HG03342 (cell line): Measurements from ENCODE around the gene PNLDC1.
"Not testable (repeated sequence)": the region's sequence is repeated elsewhere in the genome, so short reads cannot be mapped to it uniquely, and the experiment has no call there.

Experiments
- ATAC-seq: cut with Tn5 transposase; IDR thresholded peaks from one replicate; pipeline ENCODE4 v1.9.1; 2021; ENCODE audit warnings: mild to moderate bottlenecking, moderate library complexity; ENCODE audit not compliant: unreplicated experiment

PNLDC1 gene

DNA sequence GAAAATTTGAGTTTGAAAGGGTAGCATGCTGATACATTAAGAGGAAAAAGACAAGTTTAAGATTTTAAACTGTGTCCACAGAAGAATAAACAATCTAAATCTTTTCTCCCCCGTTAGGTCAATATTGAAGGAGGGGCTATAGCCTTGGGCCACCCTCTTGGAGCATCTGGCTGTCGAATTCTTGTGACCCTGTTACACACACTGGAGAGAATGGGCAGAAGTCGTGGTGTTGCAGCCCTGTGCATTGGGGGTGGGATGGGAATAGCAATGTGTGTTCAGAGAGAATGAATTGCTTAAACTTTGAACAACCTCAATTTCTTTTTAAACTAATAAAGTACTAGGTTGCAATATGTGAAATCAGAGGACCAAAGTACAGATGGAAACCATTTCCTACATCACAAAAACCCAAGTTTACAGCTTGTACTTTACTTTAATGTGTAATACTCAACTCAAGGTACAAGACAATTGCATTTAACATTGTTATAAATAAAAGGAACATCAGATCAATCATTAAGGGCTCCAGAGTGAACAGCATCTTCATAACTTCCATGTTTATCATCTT, 21.5 kb upstream of the PNLDC1 start:
- ATAC-seq = no peak

DNA sequence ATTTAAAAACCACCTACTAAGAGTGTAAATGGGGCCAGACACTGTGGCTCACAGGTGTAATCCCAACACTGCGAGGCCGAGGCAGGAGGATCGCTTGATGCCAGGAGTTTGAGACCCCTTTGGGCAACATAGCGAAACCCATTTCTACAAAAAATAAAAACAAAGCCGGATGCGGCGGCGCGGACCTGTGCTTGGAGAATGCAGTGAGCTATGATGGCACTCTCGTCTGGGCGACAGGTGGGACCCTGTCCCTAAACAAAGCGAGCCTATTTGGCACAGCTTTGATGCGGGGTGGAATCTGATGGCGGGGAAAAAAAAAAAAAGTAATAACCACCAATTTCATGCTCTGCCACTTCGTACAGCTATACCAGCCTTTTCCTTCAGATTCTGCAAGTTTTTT, 11.8 kb upstream of the PNLDC1 start:
- no peak for ATAC-seq

GRCh38 chr6:159788753-159789376, 11.2 kb upstream of the PNLDC1 start:
- ATAC-seq = peak; percentile 0

DNA sequence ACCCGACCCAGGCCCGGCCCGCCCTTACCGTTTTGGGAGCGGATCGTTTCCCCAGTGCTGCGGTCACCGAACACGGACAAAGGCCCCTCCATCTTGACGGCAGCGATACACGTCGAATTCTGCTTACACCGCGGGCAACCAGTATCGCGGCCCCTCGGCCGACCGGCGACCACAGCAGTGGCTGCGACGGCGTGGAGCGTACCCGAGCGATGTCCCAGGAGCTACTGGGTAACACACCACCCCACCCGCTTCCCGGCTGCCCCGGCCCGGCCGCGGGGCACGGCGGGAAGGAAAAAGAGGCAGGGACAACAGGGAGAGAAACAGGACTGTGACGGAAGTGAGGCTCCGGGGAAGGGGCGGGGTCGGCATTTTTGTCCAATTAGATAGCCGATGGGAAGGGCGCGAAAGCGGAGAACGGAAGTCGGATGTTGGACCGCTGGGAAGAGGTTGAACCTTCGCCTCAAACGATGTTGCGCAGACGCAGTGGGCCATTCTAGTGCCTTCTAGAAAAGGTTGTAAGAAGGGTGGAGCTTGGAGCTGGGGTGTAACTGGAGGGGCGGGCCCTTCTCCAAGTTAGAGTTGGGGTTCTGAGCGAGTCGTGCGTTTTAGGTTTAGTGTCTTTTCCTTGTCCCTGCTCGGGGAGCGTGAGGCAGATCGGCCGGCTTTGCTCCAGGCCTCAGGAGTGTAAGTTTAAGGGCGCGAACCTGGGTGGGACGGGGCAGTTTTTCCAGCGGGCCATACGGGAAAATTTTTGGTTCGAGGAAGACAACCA, 10.5 kb upstream of the PNLDC1 start, which contains the start of gene TCP1:
TSS of gene TCP1 (minus strand) at position 226 of the 772 bp plus-strand sequence. CDS start at position 92, 134 bp downstream.
- peak; percentile 69 for ATAC-seq

GRCh38 chr6:159790149-159790955, 9.7 kb upstream of the PNLDC1 start, which contains the start of gene MRPL18:
Gene MRPL18, plus strand, starts transcription at chr6:159790467. Its CDS starts 121 bp downstream, at chr6:159790588.
- peak; percentile 83 for ATAC-seq

GRCh38 chr6:159790956-159791598, 9.0 kb upstream of the PNLDC1 start:
- no peak for ATAC-seq

- not testable (repeated sequence) for ATAC-seq
These were observed 5.1 kb upstream of the PNLDC1 start for GRCh38 chr6:159794976-159795375.

DNA sequence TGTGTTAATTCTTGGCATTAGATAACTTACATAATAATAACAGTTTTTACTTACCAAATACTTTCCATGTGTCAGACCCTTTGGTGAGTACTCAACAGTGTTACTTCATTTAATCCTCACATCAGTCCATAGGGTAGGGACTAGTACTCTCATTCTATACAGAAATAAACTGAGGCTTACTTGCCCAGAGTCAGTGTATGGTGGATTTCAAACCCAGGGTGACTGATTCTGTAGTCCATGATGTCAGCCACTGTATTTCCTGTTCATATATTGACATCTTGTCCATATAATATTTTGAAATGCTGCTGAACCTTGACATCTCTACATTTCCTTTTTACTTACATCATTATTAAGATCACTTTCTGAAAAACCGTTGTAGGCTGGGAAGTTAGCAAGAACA, 2.5 kb upstream of the PNLDC1 start:
- ATAC-seq = no peak

- ATAC-seq = no peak
These were observed 1.9 kb downstream of the PNLDC1 start for GRCh38 chr6:159801935-159802334.

DNA sequence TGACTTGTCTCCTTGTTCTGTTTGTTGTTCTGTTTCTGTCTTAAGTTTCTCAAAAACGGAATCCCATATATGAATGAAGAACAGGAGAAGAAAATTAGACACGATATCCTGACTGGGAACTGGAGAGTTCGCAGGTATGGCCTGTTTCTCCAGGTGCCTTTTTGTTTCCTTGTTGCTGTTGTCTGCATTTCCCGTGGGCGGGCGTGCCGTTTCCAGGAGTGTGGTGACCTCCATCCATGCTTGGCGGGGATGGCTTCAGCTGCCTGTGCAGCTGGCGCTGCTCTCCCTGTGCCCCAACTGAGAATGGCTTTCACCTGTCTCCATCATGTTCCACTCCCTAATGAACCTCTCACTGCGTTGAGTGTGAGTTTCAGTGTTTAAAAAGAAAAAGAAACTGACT, 4.4 kb downstream of the PNLDC1 start:
- no peak for ATAC-seq

DNA sequence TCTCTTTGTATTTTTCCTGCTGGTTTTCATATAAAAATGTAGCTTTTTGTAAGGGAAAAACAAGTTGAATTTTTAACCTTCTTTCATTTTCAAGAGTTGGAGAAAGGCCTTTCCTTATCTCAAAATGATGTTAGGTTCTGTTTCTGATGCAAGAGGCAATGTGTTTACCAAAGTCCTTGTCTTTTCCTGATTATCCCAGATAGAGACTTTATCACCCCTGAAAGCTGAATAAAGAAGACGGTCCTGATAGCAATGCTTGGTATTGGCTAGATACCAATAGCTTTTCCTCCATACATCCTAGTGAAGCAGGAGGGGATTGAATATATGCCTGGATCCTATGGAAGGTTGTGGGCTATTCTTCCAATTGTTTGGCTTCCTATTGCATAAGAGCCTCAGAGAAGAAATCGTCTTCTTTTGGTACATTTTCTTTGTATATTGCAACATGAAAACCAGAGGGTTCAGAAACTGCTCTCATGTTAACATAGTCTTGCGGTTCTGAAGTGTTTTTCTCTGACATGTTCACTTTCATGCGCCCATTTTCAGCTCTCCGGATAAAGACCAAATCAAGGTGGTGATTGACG, 5.5 kb downstream of the PNLDC1 start:
- no peak for ATAC-seq

DNA sequence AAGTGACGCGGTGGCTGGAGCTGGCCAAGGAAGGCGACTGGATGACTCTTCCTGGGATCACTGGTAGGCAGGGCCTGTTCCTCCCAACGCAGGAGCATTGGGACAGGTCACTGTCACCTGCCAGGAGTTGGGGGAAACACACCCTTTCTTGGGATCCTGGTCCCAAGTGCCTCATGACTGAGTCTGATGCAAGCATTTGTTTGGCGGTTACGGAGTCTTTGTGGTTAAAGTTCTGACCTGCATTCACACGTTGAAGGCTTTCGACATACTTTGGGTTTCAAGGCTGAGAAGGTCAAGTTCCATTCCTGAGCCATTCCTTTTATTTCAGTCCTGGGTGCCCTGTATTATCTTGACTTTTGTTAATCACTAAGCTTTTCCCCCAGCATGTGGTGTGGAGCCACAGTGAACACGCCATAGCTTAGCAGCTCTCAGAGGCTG, 6.0 kb downstream of the PNLDC1 start:
- ATAC-seq = no peak

DNA sequence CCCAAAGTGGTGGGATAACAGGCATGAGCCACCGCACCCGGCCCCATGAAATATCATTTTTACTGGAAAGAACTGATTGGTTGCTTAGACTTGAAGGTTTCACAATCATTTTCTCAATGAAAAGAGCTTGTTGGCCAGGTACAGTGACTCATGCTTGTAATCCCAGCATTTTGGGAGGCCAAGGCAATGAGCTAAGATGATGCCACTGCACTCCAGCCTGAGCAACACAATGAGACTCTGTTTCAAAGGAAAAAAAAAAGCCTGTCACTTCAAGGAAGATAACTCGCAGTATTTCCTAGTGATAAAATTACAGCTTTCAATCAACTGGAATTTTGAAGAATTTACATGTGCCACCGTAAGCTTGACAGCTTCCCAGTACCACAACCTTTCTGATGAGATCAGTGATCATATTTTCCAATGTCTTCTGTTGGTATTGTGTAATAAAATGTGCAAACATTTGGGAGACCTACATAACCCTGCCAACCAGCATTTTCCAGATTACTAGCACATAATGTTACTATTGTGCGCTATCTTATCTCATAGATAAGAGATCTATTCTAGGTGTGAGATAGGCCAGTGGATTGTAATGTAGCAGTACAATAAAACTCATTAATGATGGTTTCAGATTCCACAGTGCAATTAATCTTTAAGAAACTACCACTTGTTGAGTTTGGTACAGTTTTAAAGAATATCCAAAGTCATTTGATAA, 7.2 kb downstream of the PNLDC1 start:
- no peak for ATAC-seq

DNA sequence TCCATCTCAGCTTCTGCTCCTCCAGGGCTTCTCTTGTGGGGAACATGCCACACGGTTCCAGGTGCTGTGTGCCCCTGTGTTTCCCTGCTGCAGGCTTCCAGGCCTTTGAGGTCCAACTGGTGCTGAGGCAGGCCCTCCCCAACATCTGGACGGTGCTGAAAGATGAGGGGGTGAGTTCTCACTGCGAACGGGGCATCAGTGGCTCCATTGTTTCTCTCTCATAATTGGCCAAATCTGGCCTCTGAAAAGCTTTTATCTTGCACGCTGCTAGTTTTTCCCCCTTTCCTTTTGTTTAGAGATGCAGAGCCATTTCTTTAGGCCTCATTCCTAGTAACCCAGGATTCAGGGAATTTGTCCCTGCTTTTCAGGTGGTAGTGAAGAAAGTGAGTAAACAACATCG, 8.6 kb downstream of the PNLDC1 start:
- ATAC-seq = no peak

- no peak for ATAC-seq
These were observed 9.1 kb downstream of the PNLDC1 start for GRCh38 chr6:159809149-159809548.

- ATAC-seq = no peak
These were observed 13.7 kb downstream of the PNLDC1 start for GRCh38 chr6:159813781-159814180.

- no peak for ATAC-seq
These were observed 15.3 kb downstream of the PNLDC1 start for GRCh38 chr6:159815410-159815809.

GRCh38 chr6:159816775-159817174, 16.7 kb downstream of the PNLDC1 start:
- not testable (repeated sequence) for ATAC-seq

GRCh38 chr6:159817951-159818739, 18.1 kb downstream of the PNLDC1 start:
- ATAC-seq = no peak
